Measurements from ENCODE around the gene ZNF438. TPM values are rescaled to one million over a fixed set of nuclear protein-coding genes. Genes with fewer than 3 reads are reported as not detected.
"Not testable (repeated sequence)": the region's sequence is repeated elsewhere in the genome, so short reads cannot be mapped to it uniquely, and the experiment has no call there.

The ZNF438 gene
- total RNA-seq, 3 donors from 2014 or later, result 4.7 to 12.3 (median 5.0) TPM

- Histone ChIP-seq H3K9me3 (no peaks in the 10 kb centered on the region), H3K4me3 (peak overlapping the region; percentile 35), H3K4me1 (ENCODE audit: low read depth) (peaks cover 3% of the 10 kb centered on the region), H3K36me3 (ENCODE audit: low read depth) (no peaks in the 10 kb centered on the region)
- intact Hi-C loops (cut with DNase I, micrococcal nuclease), result loop anchor here in 1 of 2 donors (10.0 kb wide), 1 partner anchor 248 kb away; no protein-coding TSS in a partner anchor
- ATAC-seq (peak; percentile 93), DNase-seq (peak; percentile 97 to 99 (median 97))
- TF ChIP-seq CTCF (IDR thresholded peaks at IDR 0.05), result no peak
Observed at GRCh38 chr10:31032258-31033132, 830 bp upstream of the ZNF438 start.

DNA sequence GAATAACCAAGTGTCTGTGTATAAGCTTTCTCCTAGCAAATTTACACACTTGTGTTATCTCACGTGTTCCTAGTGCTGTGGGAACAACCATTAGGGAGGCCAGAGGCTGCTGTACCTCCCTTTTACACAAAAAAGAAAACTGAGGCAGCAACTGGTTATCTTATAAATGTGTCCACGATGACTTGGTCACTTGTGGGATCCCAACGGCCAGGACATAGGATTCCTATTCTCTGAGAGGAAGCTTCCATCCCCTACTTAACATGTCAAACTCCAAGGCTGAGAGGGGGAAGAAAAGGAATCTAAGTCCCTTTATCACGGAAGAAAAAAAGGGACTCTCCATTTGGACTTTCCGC lies 484 bp downstream of the ZNF438 start:
- TF ChIP-seq CTCF (IDR thresholded peaks at IDR 0.05), result no peak
- intact Hi-C loops (cut with DNase I, micrococcal nuclease), result loop anchor here in 1 of 2 donors (10.0 kb wide), 1 partner anchor 246 kb away; no protein-coding TSS in a partner anchor
- Histone ChIP-seq H3K36me3 (ENCODE audit: low read depth) (no peaks in the 10 kb centered on the region), H3K4me1 (ENCODE audit: low read depth) (peaks cover 3% of the 10 kb centered on the region), H3K4me3 (peak overlapping the region; percentile 35), H3K9me3 (no peaks in the 10 kb centered on the region)
- ATAC-seq, result no peak
- no peak for DNase-seq

DNA sequence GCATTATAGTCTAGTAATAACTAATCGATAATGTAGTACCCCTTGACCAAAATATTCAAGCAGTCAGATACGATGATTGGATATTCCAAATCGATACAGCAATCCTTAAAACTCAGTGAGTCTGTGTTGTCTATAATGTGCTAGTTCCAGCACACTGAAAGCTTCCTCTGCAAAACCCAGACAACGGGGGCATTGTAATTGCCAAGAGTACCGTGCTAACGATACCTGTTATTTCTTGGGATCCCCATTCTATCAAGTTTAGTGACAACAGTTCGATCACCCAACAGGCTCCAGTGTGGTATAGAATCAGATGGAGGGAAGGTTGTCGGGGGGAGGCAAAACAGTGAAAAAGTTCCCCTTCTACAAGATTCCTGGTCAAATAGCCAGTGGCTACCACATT lies 865 bp downstream of the ZNF438 start:
- H3K4me3 ChIP-seq, result no peak overlapping the region
- no peaks in the 10 kb centered on the region for H3K36me3 ChIP-seq (ENCODE audit: low read depth)
- peaks cover 3% of the 10 kb centered on the region for H3K4me1 ChIP-seq (ENCODE audit: low read depth)
- no peaks in the 10 kb centered on the region for H3K9me3 ChIP-seq
- no peak for TF ChIP-seq CTCF (IDR thresholded peaks at IDR 0.05)
- intact Hi-C loops (cut with DNase I, micrococcal nuclease), result loop anchor here in 1 of 2 donors (10.0 kb wide), 1 partner anchor 246 kb away; no protein-coding TSS in a partner anchor
- ATAC-seq (no peak), DNase-seq (no peak)

GRCh38 chr10:31030260-31030659 lies 1.4 kb downstream of the ZNF438 start:
- Histone ChIP-seq H3K9me3 (no peaks in the 10 kb centered on the region), H3K4me1 (ENCODE audit: low read depth) (peaks cover 3% of the 10 kb centered on the region), H3K36me3 (ENCODE audit: low read depth) (no peaks in the 10 kb centered on the region), H3K4me3 (no peak overlapping the region)
- ATAC-seq, result no peak
- intact Hi-C loops (cut with DNase I, micrococcal nuclease), result loop anchor here in 1 of 2 donors (10.0 kb wide), 1 partner anchor 245 kb away; no protein-coding TSS in a partner anchor
- no peak for TF ChIP-seq CTCF (IDR thresholded peaks at IDR 0.05)
- no peak for DNase-seq

DNA sequence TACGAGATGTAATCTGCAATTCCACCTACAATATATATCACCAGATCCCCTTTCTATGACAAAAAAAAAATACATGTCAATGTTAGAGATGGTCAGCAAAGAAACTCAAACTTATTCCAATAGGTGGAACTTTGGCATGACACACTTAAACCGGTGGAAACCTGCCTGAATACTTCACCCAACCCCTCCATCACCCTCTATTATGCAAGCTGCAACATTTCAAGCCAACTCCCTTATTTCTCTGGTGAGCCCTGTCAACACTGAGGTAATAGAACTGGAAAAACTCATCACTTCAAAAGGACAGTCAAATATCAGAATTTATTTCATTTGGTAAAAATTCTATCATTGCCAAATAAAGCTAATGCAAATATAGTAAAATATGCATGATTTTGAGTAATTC lies 3.6 kb downstream of the ZNF438 start:
- no peak for ATAC-seq
- H3K36me3 ChIP-seq (ENCODE audit: low read depth), result no peaks in the 10 kb centered on the region
- intact Hi-C loops (cut with DNase I, micrococcal nuclease), result no loop called here
- TF ChIP-seq CTCF (IDR thresholded peaks at IDR 0.05), result no peak
- peaks cover 3% of the 10 kb centered on the region for H3K4me1 ChIP-seq (ENCODE audit: low read depth)
- H3K9me3 ChIP-seq, result no peaks in the 10 kb centered on the region
- no peak for DNase-seq
- no peak overlapping the region for H3K4me3 ChIP-seq

GRCh38 chr10:31026279-31026678 lies 5.4 kb downstream of the ZNF438 start:
- H3K4me1 ChIP-seq (ENCODE audit: low read depth); ATAC-seq; H3K36me3 ChIP-seq (ENCODE audit: low read depth); intact Hi-C loops (cut with DNase I, micrococcal nuclease); DNase-seq; H3K9me3 ChIP-seq; H3K4me3 ChIP-seq: not testable (repeated sequence)
